GM21526 (cell line): Measurements from ENCODE around the gene SLC46A2.

ENCODE experiments used
- ATAC-seq: cut with Tn5 transposase; IDR thresholded peaks from one replicate; pipeline ENCODE4 v1.9.1; 2021; ENCODE audit warnings: moderate library complexity; ENCODE audit not compliant: unreplicated experiment, low FRiP score

SLC46A2 gene

GRCh38 chr9:112860451-112860850 lies 30.2 kb downstream of the SLC46A2 start:
- no peak for ATAC-seq

- ATAC-seq = peak; percentile 48
These were observed 32.0 kb downstream of the SLC46A2 start for GRCh38 chr9:112858625-112859147.

- no peak for ATAC-seq
These were observed 32.7 kb downstream of the SLC46A2 start for GRCh38 chr9:112858005-112858404.

GRCh38 chr9:112856843-112857242 lies 33.8 kb downstream of the SLC46A2 start:
- no peak for ATAC-seq

GRCh38 chr9:112856200-112856599 lies 34.5 kb downstream of the SLC46A2 start:
- ATAC-seq = no peak

GRCh38 chr9:112854657-112855056 lies 36.0 kb downstream of the SLC46A2 start:
- ATAC-seq = no peak

GRCh38 chr9:112853882-112854585 lies 36.6 kb downstream of the SLC46A2 start:
- no peak for ATAC-seq

GRCh38 chr9:112852741-112853504 lies 37.8 kb downstream of the SLC46A2 start:
- ATAC-seq = no peak

- ATAC-seq = no peak
These were observed 39.8 kb downstream of the SLC46A2 start for GRCh38 chr9:112850840-112851239.

GRCh38 chr9:112849363-112849922 lies 41.2 kb downstream of the SLC46A2 start:
- ATAC-seq = no peak

GRCh38 chr9:112848316-112849151 lies 42.1 kb downstream of the SLC46A2 start:
- ATAC-seq = no peak

- no peak for ATAC-seq
These were observed 43.9 kb downstream of the SLC46A2 start for GRCh38 chr9:112846528-112847488.

- ATAC-seq = peak; percentile 58
These were observed 45.7 kb downstream of the SLC46A2 start for GRCh38 chr9:112844771-112845542.

GRCh38 chr9:112842555-112842954 lies 48.1 kb downstream of the SLC46A2 start:
- no peak for ATAC-seq

GRCh38 chr9:112841261-112841660 lies 49.4 kb downstream of the SLC46A2 start:
- ATAC-seq = no peak

- no peak for ATAC-seq
These were observed 51.3 kb downstream of the SLC46A2 start for GRCh38 chr9:112839331-112839730.

GRCh38 chr9:112838342-112838741 lies 52.3 kb downstream of the SLC46A2 start:
- no peak for ATAC-seq

- ATAC-seq = no peak
These were observed 54.3 kb downstream of the SLC46A2 start for GRCh38 chr9:112836394-112836793.

- no peak for ATAC-seq
These were observed 57.6 kb downstream of the SLC46A2 start for GRCh38 chr9:112833081-112833480.
